Activated CD4-positive, alpha-beta T cell treated with anti-CD3 and anti-CD28 coated beads, Interleukin-2, amount 10 ng/mL, durations not matched to agents 7 days and 5 days (primary cell): ENCODE results near the gene RNF40. TPM values are rescaled to one million over a fixed set of nuclear protein-coding genes. Genes with fewer than 3 reads are reported as not detected.
A peak's percentile ranks its signal among the peaks of the same experiment; 100 is the strongest.

Source experiments
- CTCF ChIA-PET: fragments of 350-600 bp; sonication (Branson Sonifier 250); formaldehyde crosslinking; loops from one replicate; lab custom pipeline; 2021; ENCODE audit warnings: antibody characterized with exemption; lab: Charles Lee
- POLR2A ChIA-PET: fragments of 350-600 bp; sonication (Branson Sonifier 250); formaldehyde crosslinking; loops from one replicate; lab custom pipeline; 2021; ENCODE audit warnings: antibody characterized with exemption; lab: Charles Lee
- DNase-seq: peaks from one replicate; pipeline ENCODE4 v3.0.0-alpha.2; 2020
- H3K27ac Mint-ChIP-seq: one replicate; pipeline ENCODE4 v1.8.0; 2021; ENCODE audit warnings: mild to moderate bottlenecking, moderate library complexity, mixed read lengths
- H3K27me3 Mint-ChIP-seq: one replicate; pipeline ENCODE4 v1.8.0; 2021; ENCODE audit warnings: mixed read lengths
- H3K36me3 Mint-ChIP-seq: one replicate; pipeline ENCODE4 v1.8.0; 2021; ENCODE audit warnings: low read depth, mixed read lengths
- H3K4me1 Mint-ChIP-seq: one replicate; pipeline ENCODE4 v1.8.0; 2021; ENCODE audit warnings: mixed read lengths
- H3K4me3 Mint-ChIP-seq: one replicate; pipeline ENCODE4 v1.8.0; 2021; ENCODE audit warnings: mild to moderate bottlenecking, moderate library complexity, mixed read lengths
- H3K9me3 Mint-ChIP-seq: one replicate; pipeline ENCODE4 v1.8.0; 2021; ENCODE audit warnings: mixed read lengths
- total RNA-seq, 2 experiments: library from RNA; stranded (reverse); gene quantifications; one replicate each; pipeline ENCODE4 v1.2.3, GENCODE V29; 2021

The RNF40 gene
- total RNA-seq, 2 experiments from 2014 or later = 81.9 to 101 TPM

GRCh38 chr16:30780549-30780948 is 18.4 kb downstream of the RNF40 start:
- Mint-ChIP-seq H3K9me3 (no peaks in the 10 kb centered on the region), H3K27me3 (peaks cover 8% of the 10 kb centered on the region), H3K27ac (no peak overlapping the region), H3K36me3 (no peaks in the 10 kb centered on the region), H3K4me1 (peaks cover 13% of the 10 kb centered on the region), H3K4me3 (no peak overlapping the region)
- ChIA-PET CTCF (interaction anchor here (0.8 to 1.4 kb wide), 2 partner anchors 12 to 13 kb away, joined by 3 read pairs; no protein-coding TSS in a partner anchor), POLR2A (interaction anchor here (0.7 kb wide), 1 partner anchor 17 kb away, joined by 5 read pairs; no protein-coding TSS in a partner anchor)
- no peak for DNase-seq

- H3K9me3 Mint-ChIP-seq = no peaks in the 10 kb centered on the region
- POLR2A ChIA-PET = no interaction called here
- H3K4me3 Mint-ChIP-seq = no peak overlapping the region
- CTCF ChIA-PET = interaction anchor here (0.6 to 2.8 kb wide), 3 partner anchors 31 to 280 kb away, joined by 3 to 9 read pairs (median 7); no protein-coding TSS in a partner anchor
- DNase-seq = no peak
- no peak overlapping the region for H3K27ac Mint-ChIP-seq
- peaks cover 21% of the 10 kb centered on the region for H3K27me3 Mint-ChIP-seq
- no peaks in the 10 kb centered on the region for H3K36me3 Mint-ChIP-seq
- H3K4me1 Mint-ChIP-seq = peaks cover 11% of the 10 kb centered on the region
These were observed 20.6 kb downstream of the RNF40 start for GRCh38 chr16:30782486-30783279.

GRCh38 chr16:30783280-30784109 is 21.4 kb downstream of the RNF40 start:
- H3K27me3 Mint-ChIP-seq = peaks cover 28% of the 10 kb centered on the region
- ChIA-PET CTCF (interaction anchor here (2.7 to 2.8 kb wide), 2 partner anchors 30 to 119 kb away, joined by 7 to 9 read pairs; no protein-coding TSS in a partner anchor), POLR2A (no interaction called here)
- H3K36me3 Mint-ChIP-seq = no peaks in the 10 kb centered on the region
- DNase-seq = no peak
- no peak overlapping the region for H3K27ac Mint-ChIP-seq
- H3K4me1 Mint-ChIP-seq = peaks cover 11% of the 10 kb centered on the region
- H3K9me3 Mint-ChIP-seq = no peaks in the 10 kb centered on the region
- H3K4me3 Mint-ChIP-seq = no peak overlapping the region

GRCh38 chr16:30784215-30784614 is 22.1 kb downstream of the RNF40 start:
- Mint-ChIP-seq H3K9me3 (no peaks in the 10 kb centered on the region), H3K27me3 (peaks cover 28% of the 10 kb centered on the region), H3K36me3 (no peaks in the 10 kb centered on the region), H3K4me1 (peaks cover 11% of the 10 kb centered on the region), H3K27ac (no peak overlapping the region), H3K4me3 (no peak overlapping the region)
- POLR2A ChIA-PET = no interaction called here
- CTCF ChIA-PET = interaction anchor here (1.0 to 2.8 kb wide), 3 partner anchors 27 to 118 kb away, joined by 3 to 9 read pairs (median 7); no protein-coding TSS in a partner anchor
- no peak for DNase-seq

- Mint-ChIP-seq H3K4me1 (peaks cover 11% of the 10 kb centered on the region), H3K27ac (no peak overlapping the region), H3K4me3 (peak overlapping the region; percentile 50), H3K36me3 (no peaks in the 10 kb centered on the region), H3K9me3 (no peaks in the 10 kb centered on the region), H3K27me3 (peaks cover 28% of the 10 kb centered on the region)
- ChIA-PET CTCF (interaction anchor here (0.7 to 2.8 kb wide), 5 partner anchors 9 to 341 kb away, joined by 3 to 9 read pairs (median 3); no protein-coding TSS in a partner anchor), POLR2A (no interaction called here)
- no peak for DNase-seq
These were observed 23.3 kb downstream of the RNF40 start for GRCh38 chr16:30785126-30786106.

- no peak for DNase-seq
- peaks cover 28% of the 10 kb centered on the region for H3K27me3 Mint-ChIP-seq
- H3K4me3 Mint-ChIP-seq = peak overlapping the region; percentile 50
- H3K36me3 Mint-ChIP-seq = no peaks in the 10 kb centered on the region
- peaks cover 11% of the 10 kb centered on the region for H3K4me1 Mint-ChIP-seq
- POLR2A ChIA-PET = no interaction called here
- H3K27ac Mint-ChIP-seq = no peak overlapping the region
- CTCF ChIA-PET = no interaction called here
- no peaks in the 10 kb centered on the region for H3K9me3 Mint-ChIP-seq
These were observed 24.2 kb downstream of the RNF40 start for GRCh38 chr16:30786115-30786935.

- Mint-ChIP-seq H3K9me3 (no peaks in the 10 kb centered on the region), H3K36me3 (no peaks in the 10 kb centered on the region), H3K27ac (no peak within 1 kb of the TSS), H3K4me3 (peak within 1 kb of the TSS; percentile 73), H3K4me1 (peaks cover 11% of the 10 kb centered on the region), H3K27me3 (peaks cover 28% of the 10 kb centered on the region)
- CTCF ChIA-PET = no interaction called here
- POLR2A ChIA-PET = no interaction called here
- DNase-seq = no peak
These were observed 25.0 kb downstream of the RNF40 start, which contains the start of gene ZNF629 for GRCh38 chr16:30786936-30787612. Gene ZNF629 (minus strand): TSS chr16:30787205. CDS start chr16:30784482, 2,723 bp downstream.

- no peak for DNase-seq
- Mint-ChIP-seq H3K4me1 (peaks cover 11% of the 10 kb centered on the region), H3K36me3 (no peaks in the 10 kb centered on the region), H3K4me3 (peak overlapping the region; percentile 73), H3K27me3 (peaks cover 28% of the 10 kb centered on the region), H3K27ac (no peak overlapping the region), H3K9me3 (no peaks in the 10 kb centered on the region)
- POLR2A ChIA-PET = no interaction called here
- CTCF ChIA-PET = no interaction called here
These were observed 25.7 kb downstream of the RNF40 start for GRCh38 chr16:30787613-30788378.

GRCh38 chr16:30793508-30794069 is 31.5 kb downstream of the RNF40 start:
- H3K27ac Mint-ChIP-seq = no peak overlapping the region
- no peak for DNase-seq
- ChIA-PET CTCF (interaction anchor here (0.6 to 2.1 kb wide), 7 partner anchors 8 to 113 kb away, joined by 3 to 6 read pairs (median 3); no protein-coding TSS in a partner anchor), POLR2A (no interaction called here)
- no peaks in the 10 kb centered on the region for H3K9me3 Mint-ChIP-seq
- no peaks in the 10 kb centered on the region for H3K4me1 Mint-ChIP-seq
- H3K4me3 Mint-ChIP-seq = no peak overlapping the region
- H3K27me3 Mint-ChIP-seq = no peaks in the 10 kb centered on the region
- H3K36me3 Mint-ChIP-seq = no peaks in the 10 kb centered on the region

- no peak overlapping the region for H3K27ac Mint-ChIP-seq
- POLR2A ChIA-PET = no interaction called here
- no peaks in the 10 kb centered on the region for H3K4me1 Mint-ChIP-seq
- CTCF ChIA-PET = interaction anchor here (1.1 to 2.1 kb wide), 4 partner anchors 9 to 112 kb away, joined by 3 to 5 read pairs (median 3); no protein-coding TSS in a partner anchor
- H3K27me3 Mint-ChIP-seq = no peaks in the 10 kb centered on the region
- no peak overlapping the region for H3K4me3 Mint-ChIP-seq
- no peak for DNase-seq
- H3K36me3 Mint-ChIP-seq = no peaks in the 10 kb centered on the region
- no peaks in the 10 kb centered on the region for H3K9me3 Mint-ChIP-seq
These were observed 32.5 kb downstream of the RNF40 start for GRCh38 chr16:30794634-30795033.
